Measurements from ENCODE around the gene STX5.

Gene STX5

DNA sequence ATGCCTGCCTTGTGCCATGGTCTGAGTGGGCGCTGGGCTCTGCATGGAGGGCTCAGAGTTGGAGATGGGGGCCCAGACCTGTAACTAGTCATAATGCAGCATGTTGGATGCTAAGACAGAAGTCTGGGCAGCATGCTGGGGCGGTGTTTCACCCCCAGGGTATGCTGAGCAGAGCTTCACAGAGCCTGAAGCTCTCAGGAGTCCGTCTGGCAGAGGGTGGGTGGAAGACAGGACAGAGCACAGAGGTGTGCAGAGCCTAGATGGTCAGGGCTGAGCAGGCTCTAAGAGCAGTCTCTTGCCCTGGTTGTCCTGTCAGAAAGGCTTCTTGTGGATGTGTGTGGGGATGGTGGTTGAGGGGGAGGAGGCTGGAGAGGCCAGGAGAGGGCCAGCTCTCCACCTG is 53.4 kb downstream of the STX5 start:
- H2BK5ac ChIP-seq (ENCODE audit: low read length) = no peak overlapping the region

DNA sequence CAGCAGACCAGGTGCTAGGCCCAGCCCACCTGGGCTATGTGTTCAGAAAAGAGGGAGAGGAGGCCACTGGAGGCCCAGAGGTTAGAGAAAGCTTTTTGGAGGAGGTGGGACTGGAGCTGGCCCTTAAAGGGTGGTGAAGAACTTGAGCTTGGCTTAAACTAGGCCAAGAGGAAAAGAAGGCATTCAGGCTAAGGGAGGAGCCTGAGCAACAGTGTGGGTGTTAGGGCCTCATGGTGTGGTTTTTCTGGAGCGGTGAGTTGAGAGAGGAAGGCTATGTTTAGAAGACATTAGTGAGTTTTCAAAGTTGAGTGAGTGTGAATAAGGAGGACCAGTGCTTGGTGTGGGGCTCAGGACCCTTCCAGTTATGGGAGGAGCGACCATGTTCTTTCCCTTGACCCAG is 54.5 kb downstream of the STX5 start:
- H2BK120ac ChIP-seq (ENCODE audit: low read depth, low read length) = no peak overlapping the region
- H3K23ac ChIP-seq (ENCODE audit: low read depth, low read length, poor library complexity) = no peak overlapping the region
- no CpG with 5 or more reads among the region's 2 CpGs for WGBS, 2 donors (ENCODE audit: extremely low coverage in 2 of 2, insufficient read length in 2 of 2, insufficient replicate concordance in 1 of 2)
- no peak overlapping the region for H2BK15ac ChIP-seq (ENCODE audit: low read length)
- no peak overlapping the region for H3K18ac ChIP-seq (ENCODE audit: low read length)
- H4K8ac ChIP-seq (ENCODE audit: low read depth, low read length) = no peak overlapping the region
- H3K4me2 ChIP-seq (ENCODE audit: insufficient read depth, low read length, poor library complexity, severe bottlenecking) = no peak overlapping the region
- H4K91ac ChIP-seq (ENCODE audit: low read depth, low read length, poor library complexity) = no peak overlapping the region
- no peak for DNase-seq (ENCODE audit: low spot score)
- H3K14ac ChIP-seq (ENCODE audit: low read length) = no peak overlapping the region
- no peak overlapping the region for H3K4me3 ChIP-seq (ENCODE audit: low read length in 2 of 2)
- no peak overlapping the region for H2BK12ac ChIP-seq (ENCODE audit: low read length)
- H3K9me3 ChIP-seq (replicated peaks in 1 of 2; ENCODE audit: control insufficient read depth in 2 of 2, insufficient read depth in 1 of 2, low read depth in 1 of 2, low read length in 2 of 2) = no peaks in the 10 kb centered on the region
- no peak overlapping the region for H3K27ac ChIP-seq (replicated peaks; ENCODE audit: low read length)
- H3K4me1 ChIP-seq (ENCODE audit: control insufficient read depth in 2 of 2, insufficient read depth in 1 of 2, low read depth in 1 of 2, low read length in 2 of 2) = no peaks in the 10 kb centered on the region
- H2AK5ac ChIP-seq (ENCODE audit: low read depth, low read length) = no peak overlapping the region
- H2AFZ ChIP-seq (ENCODE audit: low read length) = no peak overlapping the region
- no peak overlapping the region for H3K4ac ChIP-seq (ENCODE audit: low read length)
- H3K79me1 ChIP-seq (ENCODE audit: low read depth, low read length) = no peaks in the 10 kb centered on the region
- peaks cover 39 to 73% of the 10 kb centered on the region in 2 donors for H3K36me3 ChIP-seq (replicated peaks in 1 of 2; ENCODE audit: control insufficient read depth in 2 of 2, insufficient read depth in 2 of 2, low read length in 2 of 2)
- no peak overlapping the region for H3K9ac ChIP-seq (ENCODE audit: low read depth, low read length, poor library complexity)
- no peak overlapping the region for H2BK5ac ChIP-seq (ENCODE audit: low read length)
- H3K27me3 ChIP-seq (ENCODE audit: control insufficient read depth in 3 of 3, insufficient read depth in 3 of 3, low read depth in 1 of 3, low read length in 3 of 3) = no peaks in the 10 kb centered on the region

More for the DNA sequence above, 53.4 kb downstream of the STX5 start:
- WGBS, 2 donors (ENCODE audit: extremely low coverage in 2 of 2, insufficient read length in 2 of 2, insufficient replicate concordance in 1 of 2) = no CpG with 5 or more reads among the region's 3 CpGs
- Histone ChIP-seq H4K8ac (ENCODE audit: low read depth, low read length) (no peak overlapping the region), H3K4me2 (ENCODE audit: insufficient read depth, low read length, poor library complexity, severe bottlenecking) (no peak overlapping the region), H3K4me1 (ENCODE audit: control insufficient read depth in 2 of 2, insufficient read depth in 1 of 2, low read depth in 1 of 2, low read length in 2 of 2) (no peaks in the 10 kb centered on the region), H3K4me3 (ENCODE audit: low read length in 2 of 2) (no peak overlapping the region), H3K9me3 (replicated peaks in 1 of 2; ENCODE audit: control insufficient read depth in 2 of 2, insufficient read depth in 1 of 2, low read depth in 1 of 2, low read length in 2 of 2) (no peaks in the 10 kb centered on the region), H2BK15ac (ENCODE audit: low read length) (no peak overlapping the region), H3K27ac (replicated peaks; ENCODE audit: low read length) (no peak overlapping the region), H2BK12ac (ENCODE audit: low read length) (no peak overlapping the region), H2AFZ (ENCODE audit: low read length) (no peak overlapping the region), H3K18ac (ENCODE audit: low read length) (no peak overlapping the region), H3K4ac (ENCODE audit: low read length) (no peak overlapping the region), H2AK5ac (ENCODE audit: low read depth, low read length) (no peak overlapping the region), H3K9ac (ENCODE audit: low read depth, low read length, poor library complexity) (no peak overlapping the region), H3K23ac (ENCODE audit: low read depth, low read length, poor library complexity) (no peak overlapping the region), H2BK120ac (ENCODE audit: low read depth, low read length) (no peak overlapping the region), H3K27me3 (ENCODE audit: control insufficient read depth in 3 of 3, insufficient read depth in 3 of 3, low read depth in 1 of 3, low read length in 3 of 3) (no peaks in the 10 kb centered on the region), H3K36me3 (replicated peaks in 1 of 2; ENCODE audit: control insufficient read depth in 2 of 2, insufficient read depth in 2 of 2, low read length in 2 of 2) (peaks cover 43 to 81% of the 10 kb centered on the region in 2 donors), H4K91ac (ENCODE audit: low read depth, low read length, poor library complexity) (no peak overlapping the region), H3K14ac (ENCODE audit: low read length) (no peak overlapping the region), H3K79me1 (ENCODE audit: low read depth, low read length) (no peaks in the 10 kb centered on the region)
- DNase-seq (ENCODE audit: low spot score) = no peak

DNA sequence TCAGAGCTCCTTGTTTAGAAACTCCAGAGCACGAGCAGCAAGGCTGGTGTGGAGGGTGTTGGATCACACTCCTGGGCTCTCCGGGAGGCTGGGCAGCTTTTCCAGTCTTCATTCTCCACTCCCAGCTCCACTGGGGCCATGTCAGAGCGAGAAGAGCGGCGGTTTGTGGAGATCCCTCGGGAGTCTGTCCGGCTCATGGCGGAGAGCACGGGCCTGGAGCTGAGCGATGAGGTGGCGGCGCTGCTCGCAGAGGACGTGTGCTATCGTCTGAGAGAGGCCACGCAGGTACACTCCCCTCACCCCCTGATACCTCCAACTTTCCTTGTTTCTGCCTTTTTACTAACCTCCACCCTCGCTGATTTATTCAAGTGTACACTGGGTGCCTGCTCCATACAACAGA is 56.2 kb downstream of the STX5 start:
- no peaks in the 10 kb centered on the region for H3K27me3 ChIP-seq (ENCODE audit: control insufficient read depth in 3 of 3, insufficient read depth in 3 of 3, low read depth in 1 of 3, low read length in 3 of 3)

DNA sequence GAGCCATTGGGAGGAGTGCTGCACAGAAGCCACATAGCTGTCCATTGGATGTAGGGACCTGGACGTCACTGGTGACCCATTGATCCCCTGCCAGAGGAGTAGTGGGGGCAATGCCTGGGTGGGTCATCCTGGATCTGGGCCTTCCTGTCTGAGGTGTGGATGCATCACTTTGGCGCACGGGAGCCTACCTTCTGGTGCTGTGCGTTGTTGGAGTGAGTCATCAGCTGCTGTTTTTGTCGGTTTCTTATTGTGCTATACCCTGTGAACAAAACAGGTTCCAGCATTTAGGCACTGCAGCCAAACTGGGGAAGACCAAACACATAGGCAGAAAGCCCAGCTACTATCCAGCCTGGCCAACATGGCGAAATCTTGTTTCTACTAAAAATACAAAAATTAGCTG is 57.4 kb downstream of the STX5 start:
- Histone ChIP-seq H3K27ac (replicated peaks; ENCODE audit: low read length) (no peak overlapping the region), H3K18ac (ENCODE audit: low read length) (no peak overlapping the region), H3K36me3 (replicated peaks in 1 of 2; ENCODE audit: control insufficient read depth in 2 of 2, insufficient read depth in 2 of 2, low read length in 2 of 2) (peaks cover 32 to 54% of the 10 kb centered on the region in 2 donors), H2BK15ac (ENCODE audit: low read length) (no peak overlapping the region), H3K4ac (ENCODE audit: low read length) (no peak overlapping the region), H3K79me1 (ENCODE audit: low read depth, low read length) (peaks cover 1% of the 10 kb centered on the region), H3K9me3 (replicated peaks in 1 of 2; ENCODE audit: control insufficient read depth in 2 of 2, insufficient read depth in 1 of 2, low read depth in 1 of 2, low read length in 2 of 2) (no peaks in the 10 kb centered on the region), H2AK5ac (ENCODE audit: low read depth, low read length) (no peak overlapping the region), H3K4me2 (ENCODE audit: insufficient read depth, low read length, poor library complexity, severe bottlenecking) (no peak overlapping the region), H3K23ac (ENCODE audit: low read depth, low read length, poor library complexity) (no peak overlapping the region), H3K14ac (ENCODE audit: low read length) (no peak overlapping the region), H2BK5ac (ENCODE audit: low read length) (no peak overlapping the region), H3K4me3 (ENCODE audit: low read length in 2 of 2) (no peak overlapping the region), H2BK12ac (ENCODE audit: low read length) (no peak overlapping the region), H3K27me3 (ENCODE audit: control insufficient read depth in 3 of 3, insufficient read depth in 3 of 3, low read depth in 1 of 3, low read length in 3 of 3) (no peaks in the 10 kb centered on the region), H4K91ac (ENCODE audit: low read depth, low read length, poor library complexity) (no peak overlapping the region), H2BK120ac (ENCODE audit: low read depth, low read length) (no peak overlapping the region), H2AFZ (ENCODE audit: low read length) (no peak overlapping the region), H4K8ac (ENCODE audit: low read depth, low read length) (no peak overlapping the region), H3K9ac (ENCODE audit: low read depth, low read length, poor library complexity) (no peak overlapping the region), H3K4me1 (ENCODE audit: control insufficient read depth in 2 of 2, insufficient read depth in 1 of 2, low read depth in 1 of 2, low read length in 2 of 2) (peaks cover 10 to 19% of the 10 kb centered on the region in 2 donors)
- no peak for DNase-seq (ENCODE audit: low spot score)
- no CpG with 5 or more reads among the region's 6 CpGs for WGBS, 2 donors (ENCODE audit: extremely low coverage in 2 of 2, insufficient read length in 2 of 2, insufficient replicate concordance in 1 of 2)

More for the DNA sequence above, 56.2 kb downstream of the STX5 start:
- Histone ChIP-seq H4K8ac (ENCODE audit: low read depth, low read length) (no peak overlapping the region), H2BK12ac (ENCODE audit: low read length) (no peak overlapping the region), H3K27ac (replicated peaks; ENCODE audit: low read length) (no peak overlapping the region), H3K23ac (ENCODE audit: low read depth, low read length, poor library complexity) (no peak overlapping the region), H3K36me3 (replicated peaks in 1 of 2; ENCODE audit: control insufficient read depth in 2 of 2, insufficient read depth in 2 of 2, low read length in 2 of 2) (peaks cover 32 to 63% of the 10 kb centered on the region in 2 donors), H3K4me1 (ENCODE audit: control insufficient read depth in 2 of 2, insufficient read depth in 1 of 2, low read depth in 1 of 2, low read length in 2 of 2) (peaks cover 4 to 8% of the 10 kb centered on the region in 2 donors), H2BK5ac (ENCODE audit: low read length) (no peak overlapping the region), H3K79me1 (ENCODE audit: low read depth, low read length) (peaks cover 1% of the 10 kb centered on the region), H3K4me2 (ENCODE audit: insufficient read depth, low read length, poor library complexity, severe bottlenecking) (no peak overlapping the region), H2AK5ac (ENCODE audit: low read depth, low read length) (no peak overlapping the region), H3K4ac (ENCODE audit: low read length) (no peak overlapping the region), H2AFZ (ENCODE audit: low read length) (no peak overlapping the region), H2BK15ac (ENCODE audit: low read length) (no peak overlapping the region), H3K18ac (ENCODE audit: low read length) (no peak overlapping the region), H3K9me3 (replicated peaks in 1 of 2; ENCODE audit: control insufficient read depth in 2 of 2, insufficient read depth in 1 of 2, low read depth in 1 of 2, low read length in 2 of 2) (no peaks in the 10 kb centered on the region), H3K9ac (ENCODE audit: low read depth, low read length, poor library complexity) (no peak overlapping the region), H3K14ac (ENCODE audit: low read length) (no peak overlapping the region), H4K91ac (ENCODE audit: low read depth, low read length, poor library complexity) (no peak overlapping the region), H3K4me3 (ENCODE audit: low read length in 2 of 2) (no peak overlapping the region), H2BK120ac (ENCODE audit: low read depth, low read length) (no peak overlapping the region)
- DNase-seq (ENCODE audit: low spot score) = no peak
- no CpG with 5 or more reads among the region's 17 CpGs for WGBS, 2 donors (ENCODE audit: extremely low coverage in 2 of 2, insufficient read length in 2 of 2, insufficient replicate concordance in 1 of 2)
